NCI-H526 (cell line): ENCODE results near the gene TRDMT1.

ENCODE experiments used
- DNase-seq, 2 experiments: peaks; one replicate each; lab custom pipeline; 2025; lab: John Stamatoyannopoulos, UW

The TRDMT1 gene

GRCh38 chr10:17175551-17175950 lies 25.9 kb downstream of the TRDMT1 start:
- no peak for DNase-seq

- DNase-seq: no peak
These were observed 26.8 kb downstream of the TRDMT1 start for GRCh38 chr10:17174626-17175025.

DNA sequence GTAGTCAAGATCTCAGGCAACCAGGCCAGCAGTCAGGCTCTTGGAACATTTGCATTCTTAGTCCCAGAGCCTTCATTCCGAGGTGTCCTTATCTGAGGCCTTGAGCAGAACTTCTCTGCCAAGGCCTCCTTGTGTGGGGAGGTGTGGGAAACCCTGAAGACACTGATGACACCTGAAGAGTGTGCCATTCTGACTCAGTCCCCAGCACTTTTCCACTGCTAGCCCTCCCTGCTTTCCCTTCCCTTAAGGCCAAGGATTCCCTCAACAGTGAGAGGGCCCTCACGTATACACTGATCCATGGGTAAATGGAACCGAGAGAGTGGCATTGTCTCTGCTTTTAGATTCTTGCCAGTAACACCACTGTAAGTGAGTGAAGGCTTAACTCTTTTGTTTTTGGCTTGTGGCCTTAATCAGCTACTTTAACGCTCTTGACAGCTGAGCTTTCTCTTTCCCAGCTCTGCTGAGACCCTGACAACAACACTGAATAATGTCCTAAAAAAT lies 30.3 kb downstream of the TRDMT1 start:
- no peak for DNase-seq

GRCh38 chr10:17169803-17170202 lies 31.7 kb downstream of the TRDMT1 start:
- no peak for DNase-seq

DNA sequence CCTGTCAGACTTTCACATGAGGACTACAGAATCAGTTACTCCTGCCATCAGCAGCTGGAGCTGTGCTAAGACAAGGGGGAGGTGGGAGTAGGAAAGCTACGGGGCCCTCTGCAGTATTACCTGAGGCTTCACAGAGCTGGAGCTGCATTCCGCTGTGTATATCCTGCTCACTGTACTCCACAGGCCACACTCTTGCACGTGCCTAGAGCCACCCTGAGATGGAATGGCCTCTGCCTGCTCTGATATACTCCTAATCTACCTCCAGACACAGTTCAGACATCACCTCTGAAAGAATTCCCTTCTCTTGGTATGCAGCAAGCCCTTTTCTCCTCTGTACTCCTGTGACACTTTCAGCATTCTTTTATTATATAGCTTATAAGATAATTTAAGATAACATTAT lies 34.8 kb downstream of the TRDMT1 start:
- DNase-seq: no peak

- DNase-seq: no peak
These were observed 38.6 kb downstream of the TRDMT1 start for GRCh38 chr10:17162828-17163227.

- DNase-seq: no peak
These were observed 39.7 kb downstream of the TRDMT1 start for GRCh38 chr10:17161775-17162174.

DNA sequence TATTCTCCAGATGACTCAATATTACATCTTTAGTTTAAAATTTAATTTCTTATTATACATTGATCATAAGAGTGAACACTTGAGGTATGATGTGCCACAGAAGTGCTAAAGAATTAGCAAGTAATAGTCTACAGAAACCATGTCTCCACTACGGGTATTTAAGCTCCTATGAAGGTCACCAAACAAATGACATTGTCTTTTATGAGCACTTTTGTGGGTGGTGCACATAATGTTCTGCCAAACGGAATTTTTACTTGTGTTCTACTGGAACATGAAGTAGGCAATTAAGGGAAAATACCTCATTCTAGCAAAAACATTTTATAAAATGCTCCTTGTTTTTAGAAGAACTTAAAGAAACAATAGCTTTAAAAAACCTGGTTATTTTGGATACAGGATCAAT lies 44.4 kb downstream of the TRDMT1 start:
- DNase-seq: no peak

GRCh38 chr10:17155826-17156225 lies 45.6 kb downstream of the TRDMT1 start:
- no peak for DNase-seq

DNA sequence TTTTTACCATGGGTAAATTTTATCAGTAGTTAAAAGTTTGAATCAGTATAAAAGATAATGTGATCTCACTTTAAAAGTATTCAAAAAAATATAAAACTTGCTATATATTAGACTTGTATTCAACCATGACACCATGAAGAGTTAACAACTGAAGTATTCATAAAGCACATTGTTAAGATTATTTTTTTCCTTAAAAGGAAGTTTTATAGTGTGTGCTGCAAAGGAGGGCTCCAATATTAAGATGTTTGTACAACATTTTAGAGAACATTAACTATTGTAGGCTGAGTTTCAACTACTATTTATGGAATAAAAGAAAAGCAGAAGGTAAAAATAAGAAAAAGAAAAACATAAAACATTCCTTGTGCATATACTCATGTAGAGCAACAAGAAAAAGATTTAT lies 47.4 kb downstream of the TRDMT1 start:
- DNase-seq: no peak

DNA sequence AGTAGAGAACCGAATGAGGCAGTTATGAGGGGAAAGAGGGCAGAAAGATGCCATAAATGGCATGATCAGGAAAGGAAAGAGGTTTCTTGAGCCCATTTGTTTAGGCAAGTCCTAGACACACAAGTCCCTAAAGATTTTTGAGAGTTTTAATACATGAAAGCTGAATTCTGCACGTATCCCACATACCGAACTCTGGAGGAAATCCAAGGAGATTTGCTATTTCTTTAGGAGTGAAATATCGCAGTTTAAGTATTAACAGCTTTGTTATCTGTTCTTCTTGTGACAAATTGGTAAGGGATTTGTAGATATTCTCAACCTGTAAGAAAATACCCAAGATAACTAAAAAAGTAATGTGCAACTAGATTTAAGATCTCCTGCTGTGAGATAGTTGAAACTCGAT lies 48.2 kb downstream of the TRDMT1 start:
- DNase-seq: no peak

- no peak for DNase-seq
These were observed 49.8 kb downstream of the TRDMT1 start for GRCh38 chr10:17151716-17152115.

GRCh38 chr10:17147884-17148489 lies 53.5 kb downstream of the TRDMT1 start:
- no peak for DNase-seq

DNA sequence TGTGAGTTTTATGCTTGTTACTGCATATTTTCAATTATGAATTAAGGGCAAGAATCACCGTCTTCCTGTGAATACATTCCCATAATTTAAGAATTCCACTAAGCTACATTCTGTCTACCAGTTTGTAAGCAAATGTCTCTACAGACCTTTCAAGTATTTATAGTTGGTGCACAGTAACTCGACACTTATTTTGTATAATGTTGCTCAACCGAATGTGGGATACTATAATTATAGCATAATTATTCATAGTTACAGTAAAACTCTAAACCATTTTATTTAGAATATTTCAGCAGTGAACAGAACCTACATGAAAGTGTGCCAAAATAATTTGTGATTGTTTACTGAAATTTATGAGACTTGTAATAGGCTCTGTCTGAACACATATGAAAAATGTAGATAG lies 54.6 kb downstream of the TRDMT1 start:
- DNase-seq: no peak

DNA sequence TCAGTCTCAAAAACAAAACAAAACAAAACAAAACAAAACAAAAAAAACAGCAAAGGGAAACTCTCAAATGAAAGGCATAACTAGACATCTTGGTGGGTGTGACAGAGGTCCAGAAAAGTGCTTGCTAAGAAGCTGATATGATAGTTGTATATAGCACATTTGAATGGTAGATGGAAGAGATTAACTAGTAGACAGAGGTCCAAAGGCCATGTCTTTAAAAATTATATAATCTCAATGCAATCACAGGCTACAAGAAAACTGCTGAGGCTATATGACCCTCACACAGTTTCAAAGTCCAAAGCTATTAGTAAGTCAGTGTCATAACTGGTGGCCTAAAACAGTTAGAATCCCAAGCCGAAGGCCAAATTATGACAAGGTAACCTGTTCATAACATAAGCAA lies 56.2 kb downstream of the TRDMT1 start:
- no peak for DNase-seq

GRCh38 chr10:17144757-17145156 lies 56.7 kb downstream of the TRDMT1 start:
- DNase-seq: no peak

DNA sequence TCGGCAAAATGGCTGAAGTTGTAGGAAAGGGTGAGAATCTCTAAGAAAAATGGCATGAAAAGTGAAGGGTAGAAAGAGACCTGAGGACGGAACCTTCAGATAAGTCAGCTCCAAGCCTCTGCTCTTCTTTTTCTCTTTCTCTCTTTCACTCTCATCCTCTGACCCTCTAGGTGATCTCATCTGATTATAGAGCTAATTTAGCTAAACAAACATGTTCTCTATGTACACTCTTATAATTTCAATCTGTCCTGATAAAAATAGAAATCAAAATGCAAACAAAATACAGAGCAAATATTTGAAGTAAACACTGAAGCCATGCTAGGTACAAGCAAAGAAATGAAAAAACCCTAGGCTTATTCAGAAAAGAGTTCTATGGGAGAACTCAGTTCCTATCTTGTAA lies 57.4 kb downstream of the TRDMT1 start:
- DNase-seq: peak; percentile 12 to 35

GRCh38 chr10:17143055-17143690 lies 58.3 kb downstream of the TRDMT1 start:
- DNase-seq: no peak

DNA sequence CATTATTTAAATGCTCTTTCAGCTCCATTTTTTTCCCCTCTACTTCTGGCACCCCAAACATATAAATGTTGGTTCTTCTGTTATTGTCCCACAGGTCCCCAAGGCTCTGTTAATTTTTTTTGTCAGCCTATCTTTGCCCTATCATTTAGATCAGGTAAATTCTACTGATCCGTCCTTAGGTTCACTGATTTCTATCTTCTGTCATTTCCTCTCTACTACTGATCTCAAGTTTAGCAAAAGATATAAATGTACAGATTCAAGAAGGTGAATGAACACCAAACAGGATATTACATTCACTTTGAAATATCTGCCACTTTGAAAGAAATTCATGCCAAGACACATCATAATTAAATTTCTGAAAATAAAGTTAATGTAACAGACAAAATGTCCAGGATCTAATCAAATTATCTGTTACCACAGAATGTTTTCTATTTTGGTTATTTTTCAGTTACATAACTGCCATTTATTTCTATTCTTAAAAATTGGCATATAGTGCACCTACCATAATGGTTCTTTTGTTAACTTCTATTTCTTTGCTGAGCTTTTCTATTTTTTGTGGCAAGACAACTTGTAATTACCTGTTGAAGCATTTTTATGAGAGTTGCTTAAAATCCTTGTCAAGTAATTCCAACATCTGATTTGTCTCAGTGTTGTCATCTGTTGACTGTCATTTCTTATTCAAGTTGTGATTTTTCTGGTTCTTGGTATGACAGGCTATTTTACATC lies 59.8 kb downstream of the TRDMT1 start:
- DNase-seq: no peak

DNA sequence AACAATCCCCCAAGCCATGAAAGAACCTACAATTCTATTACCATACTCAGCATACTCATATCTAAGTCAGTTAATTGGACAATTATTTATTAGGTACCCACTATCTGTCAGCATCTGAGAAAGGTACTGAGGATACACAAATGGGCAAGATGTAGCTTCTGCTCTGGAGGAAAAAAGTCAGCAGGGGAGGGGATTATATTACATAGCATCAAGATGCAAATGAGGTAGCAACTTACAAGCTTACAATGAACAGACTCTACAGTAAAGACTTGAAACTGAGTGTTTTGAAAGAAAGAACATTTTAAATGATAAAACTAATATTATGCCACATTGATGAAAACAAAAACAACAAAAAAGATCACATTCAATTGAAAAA lies 61.1 kb downstream of the TRDMT1 start:
- DNase-seq: peak in 1 of 2 experiments; percentile 45

- no peak for DNase-seq
These were observed 62.9 kb downstream of the TRDMT1 start for GRCh38 chr10:17138460-17139042.

DNA sequence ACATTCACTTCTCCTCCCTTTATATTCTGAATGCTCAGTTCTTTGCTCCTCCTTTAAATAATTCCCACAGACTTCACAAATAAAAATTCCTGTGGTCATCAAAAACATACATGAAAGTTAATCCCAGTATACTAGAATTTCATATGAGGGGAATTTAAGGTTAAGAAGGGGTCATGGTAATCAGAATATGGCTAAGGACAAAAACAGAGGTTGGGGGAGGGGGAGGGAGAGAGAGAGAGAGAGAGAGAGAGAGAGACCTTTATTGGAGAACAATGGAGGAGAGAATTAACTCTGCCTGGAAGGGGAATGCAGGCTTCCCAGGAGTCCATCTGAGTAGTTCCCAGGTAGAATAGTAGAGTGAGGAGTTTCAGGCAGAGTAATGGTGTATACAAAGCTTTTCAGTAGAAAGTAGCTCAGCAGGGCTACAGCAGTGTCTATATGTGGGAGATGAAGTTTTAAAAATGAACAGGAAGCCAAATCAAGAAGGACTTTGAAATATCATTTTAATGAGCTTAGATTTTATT lies 66.7 kb downstream of the TRDMT1 start:
- peak in 1 of 2 experiments; percentile 5 for DNase-seq

GRCh38 chr10:17134282-17134681 lies 67.2 kb downstream of the TRDMT1 start:
- DNase-seq: peak; percentile 68 to 85
